GM21381 (cell line): ENCODE data around the gene DENND1A.

Experiments used
- ATAC-seq: cut with Tn5 transposase; IDR thresholded peaks from one replicate; pipeline ENCODE4 v1.9.1; 2021; ENCODE audit warnings: mild to moderate bottlenecking, moderate library complexity; ENCODE audit not compliant: unreplicated experiment

Gene DENND1A

DNA sequence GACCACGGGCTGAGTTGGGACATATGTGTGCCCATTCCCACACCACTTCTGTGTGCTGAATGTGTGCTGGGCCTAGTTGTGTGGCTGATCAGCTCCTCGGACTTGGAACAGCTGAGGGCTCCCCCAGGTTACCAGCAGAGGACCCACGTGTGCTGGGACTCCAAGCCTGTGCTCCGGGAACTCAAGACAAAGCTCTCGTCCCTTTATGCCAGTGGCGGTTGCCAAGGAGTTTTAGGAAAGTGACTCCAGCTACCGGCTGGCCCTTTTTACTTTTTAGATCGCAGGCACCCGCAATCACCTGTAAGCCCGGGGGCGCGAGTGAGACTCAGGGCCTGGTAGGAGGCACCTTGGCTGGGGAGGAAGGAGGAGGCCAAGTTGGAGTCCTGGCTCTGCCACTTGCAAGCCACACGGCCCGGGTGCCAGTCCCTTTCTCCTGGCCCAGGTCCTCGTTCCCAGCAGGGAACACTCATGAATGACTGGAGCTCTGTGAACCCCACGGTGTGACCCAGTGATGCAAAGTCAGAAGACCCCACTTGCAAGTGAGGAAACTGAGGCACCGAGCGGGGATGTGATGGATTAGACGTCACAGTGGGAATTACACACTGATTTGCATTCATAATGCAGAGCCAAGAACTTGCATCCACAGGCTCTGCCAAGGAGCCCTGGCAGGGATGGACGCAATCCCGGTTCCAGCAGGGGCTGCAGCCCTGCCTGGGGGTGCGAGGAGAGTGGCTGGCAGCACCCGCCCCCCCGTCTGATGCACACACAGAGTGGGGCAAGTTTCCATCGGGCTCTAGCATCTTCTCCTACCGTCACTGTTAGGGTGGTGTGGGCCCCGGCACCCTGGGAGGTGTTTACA, 547.0 kb downstream of the DENND1A start:
- ATAC-seq = no peak

DNA sequence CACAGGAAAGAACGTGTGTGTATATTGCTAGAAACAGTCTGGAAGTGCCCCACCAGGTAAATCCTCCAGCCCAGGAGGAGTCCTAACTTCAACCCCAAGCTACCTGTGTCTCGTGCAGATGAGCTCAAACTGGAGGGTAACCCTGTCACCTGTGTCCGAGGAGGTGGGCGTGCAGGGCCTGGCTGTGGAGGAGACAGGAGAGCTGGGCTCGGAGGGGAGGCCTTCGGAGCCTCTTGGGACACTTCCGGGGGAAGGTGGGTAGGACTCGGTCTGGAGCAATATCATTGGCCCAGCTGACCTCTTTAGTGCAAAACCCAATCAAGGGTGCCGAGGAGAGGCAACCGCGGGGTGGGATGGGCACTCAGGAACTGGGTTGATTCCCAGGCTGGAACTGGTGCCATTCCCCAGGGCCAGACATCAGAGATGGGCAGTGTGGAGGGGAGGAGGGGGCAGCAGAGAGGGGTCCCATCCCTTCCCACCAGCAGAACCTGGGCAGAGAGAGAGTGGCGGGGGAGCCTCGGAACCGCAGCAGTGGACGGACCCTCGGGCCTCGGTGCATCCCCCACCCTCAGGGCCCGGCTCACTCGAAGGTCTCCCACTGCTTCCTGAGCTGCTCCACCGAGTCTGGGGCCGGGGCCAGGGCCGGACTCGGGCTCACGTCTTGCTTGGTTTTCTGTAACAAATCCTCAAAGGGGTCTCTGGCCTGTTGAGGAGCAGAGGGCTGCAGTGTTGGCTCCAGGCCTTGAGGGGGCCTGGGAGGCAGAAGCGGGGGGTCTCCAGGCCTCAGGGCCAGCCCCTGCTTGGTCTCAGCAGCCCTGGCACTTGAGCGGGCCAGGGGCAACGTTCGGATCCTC, 548.8 kb downstream of the DENND1A start:
- no peak for ATAC-seq

DNA sequence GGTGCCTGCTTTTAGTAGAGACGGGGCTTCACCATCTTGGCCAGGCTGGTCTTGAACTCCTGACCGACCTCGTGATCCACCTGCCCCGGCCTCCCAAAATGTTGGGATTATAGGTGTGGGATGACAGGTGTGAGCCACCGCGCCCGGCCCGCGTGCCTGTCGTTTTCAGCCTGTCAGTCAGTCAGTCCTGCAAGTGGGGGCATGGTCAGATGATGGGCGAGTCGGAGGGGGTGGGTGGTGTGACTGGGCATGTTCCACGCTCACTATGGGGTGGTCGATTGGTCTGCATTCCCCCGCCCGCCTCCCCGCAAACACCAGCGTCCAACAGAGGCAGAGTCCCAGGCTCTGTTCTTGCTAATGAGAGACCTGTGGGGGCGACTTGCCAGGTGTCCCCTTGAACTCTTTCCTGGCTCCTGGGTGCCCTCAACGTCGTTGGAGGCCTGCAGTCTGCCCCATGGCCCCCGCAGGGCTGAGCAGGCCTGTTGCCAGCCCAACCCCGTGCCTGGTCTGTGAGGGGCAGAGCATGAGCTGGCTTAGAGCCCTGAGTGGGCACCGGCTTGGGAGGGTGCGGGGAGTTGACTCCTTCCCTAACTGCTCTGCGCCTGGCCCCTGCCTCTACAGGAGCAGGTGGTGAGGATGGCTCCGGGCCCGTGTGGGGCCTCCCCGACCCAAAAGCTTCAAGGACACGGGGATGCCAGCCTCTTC, 550.8 kb downstream of the DENND1A start:
- ATAC-seq = no peak

DNA sequence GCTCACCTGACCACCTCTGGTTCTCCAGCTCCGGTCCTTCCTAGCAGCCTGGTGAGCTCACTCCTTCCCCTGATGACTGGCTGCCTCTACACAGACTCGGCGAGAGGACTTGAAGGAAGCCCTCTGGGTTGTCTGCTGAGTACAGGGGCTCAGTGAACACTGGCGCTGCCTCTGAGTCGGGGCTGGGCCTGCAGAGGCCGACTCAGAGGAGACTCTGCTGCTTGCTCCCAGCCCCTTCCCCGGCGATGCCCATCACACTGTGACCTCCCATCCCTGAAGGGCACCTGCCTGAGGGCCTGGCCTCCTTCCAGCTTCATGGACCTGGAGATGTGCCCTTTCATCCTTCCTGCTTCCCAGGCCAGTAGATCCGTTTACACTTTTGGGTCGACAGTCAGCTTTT, 551.9 kb downstream of the DENND1A start:
- ATAC-seq = no peak

- no peak for ATAC-seq
These were observed 552.5 kb downstream of the DENND1A start for GRCh38 chr9:123377211-123377971.

DNA sequence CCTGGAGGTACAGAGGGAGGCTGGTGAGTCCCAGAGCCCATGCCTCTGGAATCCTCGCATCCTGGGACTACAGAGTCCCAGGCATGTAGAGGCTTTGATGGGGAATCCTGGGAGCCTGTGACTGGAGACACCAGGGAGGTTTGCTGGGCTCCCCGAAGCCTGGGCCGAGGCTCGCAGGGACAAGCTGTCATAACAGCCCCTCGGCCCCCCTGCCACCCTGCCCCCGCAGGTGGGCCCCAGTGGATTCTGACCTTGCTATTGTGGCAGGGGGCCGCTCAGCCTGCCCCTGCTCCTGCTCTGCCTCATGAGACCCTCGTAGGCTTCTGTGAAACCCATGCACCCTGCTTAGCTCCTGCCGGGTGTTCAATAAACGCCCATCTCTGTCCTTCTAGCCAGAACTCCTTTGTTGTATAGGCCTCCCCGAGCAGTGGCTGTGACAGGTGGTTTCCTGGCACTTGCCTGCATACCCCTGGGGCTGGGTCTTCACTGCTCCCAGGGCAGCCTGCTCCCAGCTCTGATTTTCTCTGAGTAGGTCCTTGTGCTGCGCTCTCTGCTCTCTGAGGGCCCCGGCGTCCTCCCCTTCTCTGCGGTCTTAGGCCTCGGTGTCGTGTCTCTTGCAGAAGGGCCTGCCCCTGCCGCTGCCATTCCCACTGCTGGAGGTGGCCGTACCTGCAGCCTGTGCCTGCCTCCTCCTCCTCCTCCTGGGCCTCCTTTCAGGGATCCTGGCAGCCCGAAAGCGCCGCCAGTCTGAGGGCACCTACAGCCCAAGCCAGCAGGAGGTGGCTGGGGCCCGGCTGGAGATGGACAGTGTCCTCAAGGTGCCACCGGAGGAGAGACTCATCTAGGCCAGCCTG, 553.5 kb downstream of the DENND1A start:
- no peak for ATAC-seq

DNA sequence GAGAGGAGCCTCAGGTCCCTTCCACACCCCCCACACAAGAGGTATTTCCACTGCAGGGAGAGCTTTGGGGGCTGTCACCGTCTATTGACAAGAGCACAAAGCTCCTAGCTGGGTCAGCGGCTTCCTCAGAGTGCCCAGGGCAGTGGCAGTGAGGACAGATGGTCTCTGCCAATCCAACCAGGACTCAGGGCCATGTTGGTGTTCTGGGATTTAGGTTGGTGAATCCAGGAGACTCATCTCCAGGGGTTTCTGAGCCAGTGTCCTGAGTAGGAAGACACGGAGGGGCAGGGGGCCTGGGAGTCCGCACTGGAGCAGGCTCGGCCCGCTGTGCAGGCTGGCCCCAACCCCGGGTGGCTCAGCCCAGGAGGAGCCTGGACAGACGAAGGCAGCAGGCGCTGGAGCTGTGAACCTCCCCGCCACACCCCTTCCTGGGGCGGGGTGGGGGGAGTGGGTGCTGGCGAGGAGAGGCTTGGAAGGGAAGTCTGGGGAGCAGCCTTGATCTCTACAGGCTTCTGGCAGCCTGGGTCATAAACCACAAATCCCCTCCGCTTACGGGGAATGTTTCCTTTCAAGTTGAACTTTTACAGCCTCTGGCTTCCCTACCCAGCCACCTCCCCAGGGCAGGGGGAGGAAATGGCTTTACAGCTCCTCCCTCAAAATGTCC, 554.3 kb downstream of the DENND1A start:
- no peak for ATAC-seq

DNA sequence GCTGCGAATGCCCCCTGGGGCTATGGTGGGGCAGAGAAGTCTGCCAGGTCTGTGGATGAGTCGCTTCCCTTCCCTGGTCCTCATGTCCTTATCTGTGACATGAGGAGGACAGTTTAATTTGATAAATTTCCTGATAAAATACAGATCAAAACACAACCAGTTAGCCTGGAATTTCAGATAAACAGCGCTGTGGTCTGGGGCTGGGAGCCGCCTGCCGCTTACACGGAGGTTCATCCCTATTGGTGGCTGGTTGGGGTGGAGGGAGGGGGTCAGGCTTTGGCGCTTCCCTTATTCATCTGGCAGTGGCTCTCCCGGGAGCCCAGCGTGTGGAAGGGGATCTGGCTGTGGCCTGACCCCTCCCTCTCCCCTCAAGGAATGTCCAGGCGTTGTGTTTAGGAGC, 556.0 kb downstream of the DENND1A start:
- no peak for ATAC-seq

- ATAC-seq = no peak
These were observed 556.4 kb downstream of the DENND1A start for GRCh38 chr9:123373447-123373923.

GRCh38 chr9:123372766-123373446, 557.0 kb downstream of the DENND1A start:
- no peak for ATAC-seq

- ATAC-seq = no peak
These were observed 557.9 kb downstream of the DENND1A start for GRCh38 chr9:123371805-123372590.

DNA sequence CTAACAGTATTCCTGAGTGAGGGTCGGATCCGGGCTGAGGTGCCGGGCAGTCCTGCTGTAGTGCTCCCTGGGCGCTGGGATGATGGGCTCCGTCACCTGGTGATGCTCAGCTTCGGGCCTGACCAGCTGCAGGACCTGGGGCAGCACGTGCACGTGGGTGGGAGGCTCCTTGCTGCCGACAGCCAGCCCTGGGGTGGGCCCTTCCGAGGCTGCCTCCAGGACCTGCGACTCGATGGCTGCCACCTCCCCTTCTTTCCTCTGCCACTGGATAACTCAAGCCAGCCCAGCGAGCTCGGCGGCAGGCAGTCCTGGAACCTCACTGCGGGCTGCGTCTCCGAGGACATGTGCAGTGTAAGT, 558.7 kb downstream of the DENND1A start:
- ATAC-seq = no peak

DNA sequence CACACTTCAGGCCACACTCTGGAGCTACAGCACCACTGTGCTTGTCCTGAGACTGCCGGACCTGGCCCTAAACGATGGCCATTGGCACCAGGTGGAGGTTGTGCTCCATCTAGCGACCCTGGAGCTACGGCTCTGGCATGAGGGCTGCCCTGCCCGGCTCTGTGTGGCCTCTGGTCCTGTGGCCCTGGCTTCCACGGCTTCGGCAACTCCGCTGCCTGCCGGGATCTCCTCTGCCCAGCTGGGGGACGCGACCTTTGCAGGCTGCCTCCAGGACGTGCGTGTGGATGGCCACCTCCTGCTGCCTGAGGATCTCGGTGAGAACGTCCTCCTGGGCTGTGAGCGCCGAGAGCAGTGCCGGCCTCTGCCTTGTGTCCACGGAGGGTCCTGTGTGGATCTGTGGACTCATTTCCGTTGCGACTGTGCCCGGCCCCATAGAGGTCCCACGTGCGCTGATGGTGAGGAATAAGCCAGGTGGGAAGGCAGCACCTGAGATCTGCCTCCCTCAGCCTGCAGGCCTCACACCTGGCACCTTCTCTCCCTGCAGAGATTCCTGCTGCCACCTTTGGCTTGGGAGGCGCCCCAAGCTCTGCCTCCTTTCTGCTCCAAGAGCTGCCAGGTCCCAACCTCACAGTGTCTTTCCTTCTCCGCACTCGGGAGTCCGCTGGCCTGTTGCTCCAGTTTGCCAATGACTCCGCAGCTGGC, 559.2 kb downstream of the DENND1A start:
- no peak for ATAC-seq

GRCh38 chr9:123370108-123370507, 559.8 kb downstream of the DENND1A start:
- no peak for ATAC-seq

DNA sequence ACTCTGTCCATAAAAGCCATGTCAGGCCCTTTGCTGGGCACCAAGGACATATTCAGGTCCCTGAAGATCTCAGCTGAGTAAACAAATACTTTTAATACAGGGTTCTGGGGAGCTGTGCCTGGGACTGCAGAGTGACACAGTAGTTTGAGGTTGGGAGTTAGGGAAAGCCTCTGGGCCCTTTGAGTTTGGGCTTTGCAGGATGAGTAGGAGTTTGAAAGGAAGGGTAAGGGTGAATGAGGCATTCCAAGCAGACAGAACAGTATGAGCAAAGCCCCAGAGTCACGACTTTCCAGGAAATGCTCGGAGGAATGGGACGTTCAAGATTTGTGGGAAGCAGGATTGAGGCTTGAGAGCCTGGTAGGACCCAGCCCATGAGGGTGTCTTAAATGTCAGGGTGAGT, 560.6 kb downstream of the DENND1A start:
- no peak for ATAC-seq

DNA sequence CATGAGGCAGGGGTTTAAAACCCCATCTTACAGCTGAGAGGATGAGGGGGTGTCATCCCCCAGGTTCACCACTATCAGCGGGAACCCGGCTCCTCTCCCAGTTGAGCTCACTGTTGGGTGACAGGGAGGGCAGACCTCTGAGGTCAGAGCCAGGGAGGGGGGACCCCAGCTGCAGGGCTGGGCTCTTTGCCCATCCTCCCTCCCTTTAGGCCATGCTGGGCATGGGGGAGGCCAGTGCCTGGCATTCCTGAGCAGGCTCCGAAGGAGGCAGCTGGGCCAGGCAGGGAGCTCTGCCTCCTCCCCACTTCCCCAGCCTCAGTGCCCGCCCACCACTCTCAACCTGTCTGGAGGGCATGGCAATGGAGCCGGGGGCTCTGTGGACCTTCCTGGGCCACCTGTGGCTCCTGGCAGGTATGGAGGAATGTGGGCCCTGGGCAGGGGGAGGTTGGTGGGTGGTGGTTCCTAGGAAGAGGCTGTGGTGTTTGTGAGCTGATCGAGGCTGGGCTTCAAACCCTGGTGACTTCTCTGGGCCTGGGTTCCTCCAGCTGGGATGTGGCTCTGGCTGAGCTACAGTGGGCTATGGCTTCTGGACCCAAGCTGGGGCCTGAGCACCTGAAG, 561.3 kb downstream of the DENND1A start:
- ATAC-seq = no peak

- ATAC-seq = no peak
These were observed 561.9 kb downstream of the DENND1A start for GRCh38 chr9:123368023-123368422.
